ENCODE measurements around the gene NEUROD2. TPM values are rescaled to one million over a fixed set of nuclear protein-coding genes. Genes with fewer than 3 reads are reported as not detected.
A peak's percentile ranks its signal among the peaks of the same experiment; 100 is the strongest.

Gene NEUROD2
- total RNA-seq, 2 donors from 2014 or later = not detected

DNA sequence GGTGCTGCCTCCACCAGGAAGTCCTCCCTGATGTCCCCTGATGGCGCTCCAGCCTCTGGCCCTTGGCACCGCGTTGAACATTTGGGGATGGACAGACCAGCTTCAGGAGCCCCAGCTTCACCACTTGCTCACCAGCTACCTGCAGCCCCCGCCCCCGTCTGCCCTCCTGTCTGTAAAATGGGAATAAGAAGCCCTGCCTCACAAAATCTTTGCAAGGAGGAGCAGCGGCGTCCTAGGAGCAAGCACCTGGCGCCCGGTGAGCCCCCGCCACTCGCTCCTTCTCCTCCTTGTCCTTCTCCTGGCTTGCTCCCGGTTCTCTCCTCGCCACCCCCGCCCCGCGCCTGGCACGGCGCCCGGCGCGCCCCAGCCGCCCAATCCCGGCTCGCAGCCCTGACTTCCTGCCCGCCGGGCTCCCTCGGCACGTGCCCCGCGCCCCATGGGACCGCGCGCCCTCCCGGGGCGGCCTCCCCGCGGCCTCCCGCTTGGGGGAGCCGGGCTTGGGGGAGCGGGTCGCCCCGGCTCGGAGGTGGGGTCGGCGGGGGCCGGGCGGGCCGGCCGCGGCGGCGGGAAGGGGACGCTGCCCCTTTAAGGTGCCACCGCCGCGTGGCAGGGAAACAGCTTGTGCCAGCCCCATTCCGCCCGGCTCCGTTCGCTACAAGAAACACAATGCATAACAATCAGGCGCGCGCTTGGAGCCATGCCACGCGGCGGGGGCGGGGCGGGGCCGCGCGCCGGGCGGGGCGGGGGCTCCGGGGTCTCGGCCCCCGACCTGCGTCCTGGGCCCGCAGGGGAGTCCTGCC lies 9.9 kb upstream of the NEUROD2 start:
- Mint-ChIP-seq H3K27ac (no peak overlapping the region), H3K4me3 (peak overlapping the region; percentile 59)
- no peaks in the 10 kb centered on the region for H3K36me3 ChIP-seq (ENCODE audit: control insufficient read depth, insufficient read depth, low read length)

DNA sequence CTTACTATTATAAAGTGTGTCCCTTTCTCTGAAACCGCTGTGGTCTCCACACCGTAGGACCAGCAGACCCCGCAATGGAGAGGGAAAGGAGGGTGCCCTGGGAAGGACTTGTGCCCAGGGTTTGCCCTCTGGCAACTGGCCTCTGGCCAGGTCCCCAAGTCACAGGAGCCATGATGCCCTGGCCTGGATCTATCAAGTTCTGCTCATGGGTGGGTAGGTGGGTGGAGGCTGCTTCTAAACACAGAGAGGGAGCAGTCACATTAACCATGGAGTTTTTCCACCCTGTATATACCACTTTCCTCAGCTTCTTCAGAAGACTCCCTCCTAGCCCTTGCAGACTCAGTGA lies 9.4 kb upstream of the NEUROD2 start:
- Mint-ChIP-seq H3K27ac (no peak overlapping the region), H3K9me3 (no peaks in the 10 kb centered on the region), H3K27me3 (ENCODE audit: insufficient read depth) (peaks cover 97% of the 10 kb centered on the region), H3K4me1 (peaks cover 2% of the 10 kb centered on the region), H3K4me3 (peak overlapping the region; percentile 36), H3K36me3 (ENCODE audit: low read depth) (no peaks in the 10 kb centered on the region)
- no peaks in the 10 kb centered on the region for H3K36me3 ChIP-seq (ENCODE audit: control insufficient read depth, insufficient read depth, low read length)
- no peak overlapping the region for H3K9ac ChIP-seq (ENCODE audit: extremely low read depth, low read length, poor library complexity, severe bottlenecking)
- 89 to 92% methylated on average over 2 to 3 of the region's 3 CpGs for whole genome bisulfite sequencing, 2 experiments (ENCODE audit: insufficient coverage in 1 of 2, insufficient read length in 1 of 2)
- TF ChIP-seq, protein P1, sequence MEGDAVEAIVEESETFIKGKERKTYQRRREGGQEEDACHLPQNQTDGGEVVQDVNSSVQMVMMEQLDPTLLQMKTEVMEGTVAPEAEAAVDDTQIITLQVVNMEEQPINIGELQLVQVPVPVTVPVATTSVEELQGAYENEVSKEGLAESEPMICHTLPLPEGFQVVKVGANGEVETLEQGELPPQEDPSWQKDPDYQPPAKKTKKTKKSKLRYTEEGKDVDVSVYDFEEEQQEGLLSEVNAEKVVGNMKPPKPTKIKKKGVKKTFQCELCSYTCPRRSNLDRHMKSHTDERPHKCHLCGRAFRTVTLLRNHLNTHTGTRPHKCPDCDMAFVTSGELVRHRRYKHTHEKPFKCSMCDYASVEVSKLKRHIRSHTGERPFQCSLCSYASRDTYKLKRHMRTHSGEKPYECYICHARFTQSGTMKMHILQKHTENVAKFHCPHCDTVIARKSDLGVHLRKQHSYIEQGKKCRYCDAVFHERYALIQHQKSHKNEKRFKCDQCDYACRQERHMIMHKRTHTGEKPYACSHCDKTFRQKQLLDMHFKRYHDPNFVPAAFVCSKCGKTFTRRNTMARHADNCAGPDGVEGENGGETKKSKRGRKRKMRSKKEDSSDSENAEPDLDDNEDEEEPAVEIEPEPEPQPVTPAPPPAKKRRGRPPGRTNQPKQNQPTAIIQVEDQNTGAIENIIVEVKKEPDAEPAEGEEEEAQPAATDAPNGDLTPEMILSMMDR (conservative IDR thresholded peaks at IDR 0.05) = no peak
- H3K27ac ChIP-seq (ENCODE audit: low read depth, low read length) = no peak overlapping the region
- H3K4me1 ChIP-seq (ENCODE audit: control insufficient read depth, insufficient read depth, low read length) = no peaks in the 10 kb centered on the region
- no peak for DNase-seq
- no peaks in the 10 kb centered on the region for H3K9me3 ChIP-seq (ENCODE audit: control insufficient read depth, low read length)
- H3K27me3 ChIP-seq (ENCODE audit: control insufficient read depth, insufficient read depth, low read length, poor library complexity, severe bottlenecking) = peaks cover 93% of the 10 kb centered on the region
- H3K4me3 ChIP-seq (ENCODE audit: low read length) = no peak overlapping the region

More for the DNA sequence above, 9.9 kb upstream of the NEUROD2 start:
- no peaks in the 10 kb centered on the region for H3K9me3 Mint-ChIP-seq
- TF ChIP-seq, protein P1 (conservative IDR thresholded peaks at IDR 0.05) = no peak
- Histone ChIP-seq H3K4me1 (ENCODE audit: control insufficient read depth, insufficient read depth, low read length) (no peaks in the 10 kb centered on the region), H3K9me3 (ENCODE audit: control insufficient read depth, low read length) (no peaks in the 10 kb centered on the region), H3K9ac (ENCODE audit: extremely low read depth, low read length, poor library complexity, severe bottlenecking) (no peak overlapping the region), H3K27me3 (ENCODE audit: control insufficient read depth, insufficient read depth, low read length, poor library complexity, severe bottlenecking) (peaks cover 87% of the 10 kb centered on the region), H3K4me3 (ENCODE audit: low read length) (peak overlapping the region; percentile 71), H3K27ac (ENCODE audit: low read depth, low read length) (no peak overlapping the region)
- peaks cover 3% of the 10 kb centered on the region for H3K4me1 Mint-ChIP-seq
- 1% methylated on average over 17 to 79 of the region's 79 CpGs for WGBS, 2 experiments (ENCODE audit: insufficient coverage in 1 of 2, insufficient read length in 1 of 2)
- peaks cover 94% of the 10 kb centered on the region for H3K27me3 Mint-ChIP-seq (ENCODE audit: insufficient read depth)
- H3K36me3 Mint-ChIP-seq (ENCODE audit: low read depth) = no peaks in the 10 kb centered on the region
- peak; percentile 80 for DNase-seq

GRCh38 chr17:39615434-39615833 lies 7.7 kb upstream of the NEUROD2 start:
- Histone ChIP-seq H3K36me3 (ENCODE audit: control insufficient read depth, insufficient read depth, low read length) (no peaks in the 10 kb centered on the region), H3K9ac (ENCODE audit: extremely low read depth, low read length, poor library complexity, severe bottlenecking) (no peak overlapping the region), H3K27ac (ENCODE audit: low read depth, low read length) (no peak overlapping the region), H3K4me3 (ENCODE audit: low read length) (no peak overlapping the region), H3K27me3 (ENCODE audit: control insufficient read depth, insufficient read depth, low read length, poor library complexity, severe bottlenecking) (peaks cover 96% of the 10 kb centered on the region), H3K9me3 (ENCODE audit: control insufficient read depth, low read length) (no peaks in the 10 kb centered on the region), H3K4me1 (ENCODE audit: control insufficient read depth, insufficient read depth, low read length) (no peaks in the 10 kb centered on the region)
- TF ChIP-seq, protein P1 (conservative IDR thresholded peaks at IDR 0.05) = no peak
- WGBS, 2 experiments (ENCODE audit: insufficient coverage in 1 of 2, insufficient read length in 1 of 2) = 67 to 73% methylated on average over 3 to 6 of the region's 6 CpGs
- Mint-ChIP-seq H3K36me3 (ENCODE audit: low read depth) (no peaks in the 10 kb centered on the region), H3K4me1 (peaks cover 2% of the 10 kb centered on the region), H3K9me3 (no peaks in the 10 kb centered on the region), H3K4me3 (no peak overlapping the region), H3K27me3 (ENCODE audit: insufficient read depth) (peaks cover 97% of the 10 kb centered on the region), H3K27ac (no peak overlapping the region)
- DNase-seq = no peak

All from endodermal cell (in vitro differentiated cells).